Ishikawa (cell line): Measurements from ENCODE around the gene SLC29A1.

ENCODE experiments used
- CREB1 ChIP-seq: IDR thresholded peaks from 2 replicates; pipeline ENCODE4 v1.6.1; 2012; ENCODE audit warnings: low read depth
- EGR1 ChIP-seq: IDR thresholded peaks from 2 replicates; pipeline ENCODE4 v1.6.1; 2012
- EP300 ChIP-seq: IDR thresholded peaks from 2 replicates; pipeline ENCODE4 v1.6.1; 2012; ENCODE audit warnings: borderline replicate concordance
- FOXM1 ChIP-seq: IDR thresholded peaks from 2 replicates; pipeline ENCODE4 v1.6.1; 2012; ENCODE audit warnings: low read depth, borderline replicate concordance
- MAX ChIP-seq: IDR thresholded peaks from 2 replicates; pipeline ENCODE4 v1.6.1; 2012
- NFIC ChIP-seq: IDR thresholded peaks from 2 replicates; pipeline ENCODE4 v1.6.1; 2012
- RAD21 ChIP-seq: IDR thresholded peaks from 2 replicates; pipeline ENCODE4 v1.6.1; 2012; ENCODE audit warnings: low read depth
- TAF1 ChIP-seq: IDR thresholded peaks from 2 replicates; pipeline ENCODE4 v1.6.1; 2012; ENCODE audit warnings: low read depth, mild to moderate bottlenecking
- TCF12 ChIP-seq: IDR thresholded peaks from 2 replicates; pipeline ENCODE4 v1.6.1; 2012; ENCODE audit warnings: low read depth
- TEAD4 ChIP-seq: IDR thresholded peaks from 2 replicates; pipeline ENCODE4 v1.6.1; 2012
- USF1 ChIP-seq: IDR thresholded peaks from 2 replicates; pipeline ENCODE4 v1.6.1; 2012
- YY1 ChIP-seq: IDR thresholded peaks from 2 replicates; pipeline ENCODE4 v1.6.1; 2012; ENCODE audit warnings: low read depth
- ZBTB7A ChIP-seq: IDR thresholded peaks from 2 replicates; pipeline ENCODE4 v1.6.1; 2012; ENCODE audit warnings: low read depth
- TF ChIP-seq, protein P1 (sequence below): IDR thresholded peaks from 2 replicates; pipeline ENCODE4 v1.6.1; 2012; ENCODE audit warnings: low read depth, mild to moderate bottlenecking

GRCh38 chr6:44228031-44228430, 4.6 kb downstream of the SLC29A1 start:
- no peak for TF ChIP-seq MAX
- TF ChIP-seq, protein P1, sequence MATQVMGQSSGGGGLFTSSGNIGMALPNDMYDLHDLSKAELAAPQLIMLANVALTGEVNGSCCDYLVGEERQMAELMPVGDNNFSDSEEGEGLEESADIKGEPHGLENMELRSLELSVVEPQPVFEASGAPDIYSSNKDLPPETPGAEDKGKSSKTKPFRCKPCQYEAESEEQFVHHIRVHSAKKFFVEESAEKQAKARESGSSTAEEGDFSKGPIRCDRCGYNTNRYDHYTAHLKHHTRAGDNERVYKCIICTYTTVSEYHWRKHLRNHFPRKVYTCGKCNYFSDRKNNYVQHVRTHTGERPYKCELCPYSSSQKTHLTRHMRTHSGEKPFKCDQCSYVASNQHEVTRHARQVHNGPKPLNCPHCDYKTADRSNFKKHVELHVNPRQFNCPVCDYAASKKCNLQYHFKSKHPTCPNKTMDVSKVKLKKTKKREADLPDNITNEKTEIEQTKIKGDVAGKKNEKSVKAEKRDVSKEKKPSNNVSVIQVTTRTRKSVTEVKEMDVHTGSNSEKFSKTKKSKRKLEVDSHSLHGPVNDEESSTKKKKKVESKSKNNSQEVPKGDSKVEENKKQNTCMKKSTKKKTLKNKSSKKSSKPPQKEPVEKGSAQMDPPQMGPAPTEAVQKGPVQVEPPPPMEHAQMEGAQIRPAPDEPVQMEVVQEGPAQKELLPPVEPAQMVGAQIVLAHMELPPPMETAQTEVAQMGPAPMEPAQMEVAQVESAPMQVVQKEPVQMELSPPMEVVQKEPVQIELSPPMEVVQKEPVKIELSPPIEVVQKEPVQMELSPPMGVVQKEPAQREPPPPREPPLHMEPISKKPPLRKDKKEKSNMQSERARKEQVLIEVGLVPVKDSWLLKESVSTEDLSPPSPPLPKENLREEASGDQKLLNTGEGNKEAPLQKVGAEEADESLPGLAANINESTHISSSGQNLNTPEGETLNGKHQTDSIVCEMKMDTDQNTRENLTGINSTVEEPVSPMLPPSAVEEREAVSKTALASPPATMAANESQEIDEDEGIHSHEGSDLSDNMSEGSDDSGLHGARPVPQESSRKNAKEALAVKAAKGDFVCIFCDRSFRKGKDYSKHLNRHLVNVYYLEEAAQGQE, result no peak
- TF ChIP-seq EGR1, result no peak
- TF ChIP-seq ZBTB7A, result no peak
- TF ChIP-seq EP300, result no peak
- TF ChIP-seq YY1, result no peak
- TF ChIP-seq FOXM1, result no peak
- TF ChIP-seq CREB1, result no peak
- no peak for TF ChIP-seq TEAD4
- TF ChIP-seq RAD21, result no peak
- no peak for TF ChIP-seq NFIC
- no peak for TF ChIP-seq USF1
- no peak for TF ChIP-seq TAF1
- no peak for TF ChIP-seq TCF12
